ENCODE results near the gene CHST11. TPM values are rescaled to one million over a fixed set of nuclear protein-coding genes. Genes with fewer than 3 reads are reported as not detected.

CHST11 gene
- total RNA-seq, 1 donor from 2014 or later, result 40.1 TPM

- H3K4me1 Mint-ChIP-seq, result peaks cover 49% of the 10 kb centered on the region
- H3K4me3 Mint-ChIP-seq, result no peak overlapping the region
- no peak overlapping the region for H3K27ac Mint-ChIP-seq
- no peak for DNase-seq
- TF ChIP-seq CTCF (IDR thresholded peaks at IDR 0.05), result no peak
- no peaks in the 10 kb centered on the region for H3K27me3 Mint-ChIP-seq
- POLR2A ChIA-PET, result interaction anchor here (1.3 kb wide), 1 partner anchor 10 kb away, joined by 8 read pairs; no protein-coding TSS in a partner anchor
- CTCF ChIA-PET, result interaction anchor here (0.7 kb wide), 1 partner anchor 268 kb away, joined by 3 read pairs; no protein-coding TSS in a partner anchor
- no peaks in the 10 kb centered on the region for H3K9me3 Mint-ChIP-seq
- intact Hi-C loops (cut with micrococcal nuclease), result no loop called here
- ATAC-seq (ENCODE audit: low read depth), result no peak
- peaks cover 23% of the 10 kb centered on the region for H3K36me3 Mint-ChIP-seq (ENCODE audit: low read depth)
Observed at GRCh38 chr12:104649921-104650320, 193.2 kb downstream of the CHST11 start.

GRCh38 chr12:104650541-104650940 is 193.8 kb downstream of the CHST11 start:
- intact Hi-C loops (cut with micrococcal nuclease), result no loop called here
- H3K36me3 Mint-ChIP-seq (ENCODE audit: low read depth), result peaks cover 23% of the 10 kb centered on the region
- H3K27me3 Mint-ChIP-seq, result no peaks in the 10 kb centered on the region
- ChIA-PET POLR2A (no interaction called here), CTCF (no interaction called here)
- H3K4me3 Mint-ChIP-seq, result no peak overlapping the region
- no peak for ATAC-seq (ENCODE audit: low read depth)
- H3K27ac Mint-ChIP-seq, result no peak overlapping the region
- DNase-seq, result no peak
- no peak for TF ChIP-seq CTCF (IDR thresholded peaks at IDR 0.05)
- peaks cover 50% of the 10 kb centered on the region for H3K4me1 Mint-ChIP-seq
- H3K9me3 Mint-ChIP-seq, result no peaks in the 10 kb centered on the region

DNA sequence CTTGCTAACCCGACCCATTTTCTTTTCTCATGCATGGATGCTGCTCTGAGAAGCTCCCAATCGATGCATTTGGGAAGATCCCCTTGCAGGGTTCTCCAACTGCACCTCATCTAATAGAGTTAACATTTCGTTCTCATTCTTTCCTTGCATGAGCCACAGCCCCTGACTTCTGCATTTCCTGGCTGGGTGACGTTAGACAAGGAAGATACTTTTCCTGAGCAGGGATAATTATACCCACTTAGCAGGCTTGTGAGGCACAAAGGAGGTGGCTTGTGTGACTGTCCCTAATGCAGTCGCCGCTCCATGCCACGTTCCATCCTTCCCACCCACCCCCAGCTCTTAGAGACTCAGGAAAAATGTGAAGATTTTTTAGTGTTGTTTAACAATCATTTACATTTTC is 195.1 kb downstream of the CHST11 start:
- intact Hi-C loops (cut with micrococcal nuclease), result no loop called here

DNA sequence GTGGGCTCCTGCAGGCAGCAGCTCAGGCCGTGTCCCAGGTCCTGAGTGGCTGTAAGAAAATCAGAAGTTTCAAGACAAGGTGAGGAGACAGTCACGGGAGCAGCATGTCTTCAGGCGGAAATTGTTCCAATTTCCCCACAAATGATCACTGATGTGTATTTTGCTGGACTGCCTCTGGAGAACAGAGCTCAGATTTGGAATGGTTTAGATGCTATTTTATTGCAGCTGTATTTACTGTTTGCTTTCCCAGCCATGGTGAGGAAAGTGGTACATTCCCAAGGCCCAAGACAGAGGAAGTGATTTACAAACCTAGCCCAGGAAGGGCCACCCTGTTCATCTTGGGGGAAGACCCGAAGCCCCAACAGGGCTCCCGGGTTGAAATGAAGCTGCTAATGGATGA is 195.6 kb downstream of the CHST11 start:
- intact Hi-C loops (cut with micrococcal nuclease), result no loop called here
- ChIA-PET POLR2A (interaction anchor here (1.5 kb wide), 1 partner anchor 195 kb away, joined by 3 read pairs; no protein-coding TSS in a partner anchor), CTCF (interaction anchor here (2.1 kb wide), 1 partner anchor 270 kb away, joined by 11 read pairs; no protein-coding TSS in a partner anchor)
- Mint-ChIP-seq H3K4me3 (no peak overlapping the region), H3K27ac (no peak overlapping the region), H3K9me3 (no peaks in the 10 kb centered on the region), H3K36me3 (ENCODE audit: low read depth) (peaks cover 23% of the 10 kb centered on the region), H3K4me1 (peaks cover 39% of the 10 kb centered on the region), H3K27me3 (no peaks in the 10 kb centered on the region)
- DNase-seq (no peak), ATAC-seq (ENCODE audit: low read depth) (no peak)
- TF ChIP-seq CTCF (IDR thresholded peaks at IDR 0.05), result no peak

More for the DNA sequence above, 195.1 kb downstream of the CHST11 start:
- ChIA-PET CTCF (interaction anchor here (2.1 kb wide), 1 partner anchor 270 kb away, joined by 11 read pairs; no protein-coding TSS in a partner anchor), POLR2A (interaction anchor here (1.5 kb wide), 1 partner anchor 194 kb away, joined by 3 read pairs; no protein-coding TSS in a partner anchor)
- peaks cover 39% of the 10 kb centered on the region for H3K4me1 Mint-ChIP-seq
- no peak overlapping the region for H3K27ac Mint-ChIP-seq
- H3K4me3 Mint-ChIP-seq, result no peak overlapping the region
- H3K9me3 Mint-ChIP-seq, result no peaks in the 10 kb centered on the region
- ATAC-seq (ENCODE audit: low read depth), result no peak
- H3K27me3 Mint-ChIP-seq, result no peaks in the 10 kb centered on the region
- no peak for DNase-seq
- TF ChIP-seq CTCF (IDR thresholded peaks at IDR 0.05), result no peak
- peaks cover 19% of the 10 kb centered on the region for H3K36me3 Mint-ChIP-seq (ENCODE audit: low read depth)

DNA sequence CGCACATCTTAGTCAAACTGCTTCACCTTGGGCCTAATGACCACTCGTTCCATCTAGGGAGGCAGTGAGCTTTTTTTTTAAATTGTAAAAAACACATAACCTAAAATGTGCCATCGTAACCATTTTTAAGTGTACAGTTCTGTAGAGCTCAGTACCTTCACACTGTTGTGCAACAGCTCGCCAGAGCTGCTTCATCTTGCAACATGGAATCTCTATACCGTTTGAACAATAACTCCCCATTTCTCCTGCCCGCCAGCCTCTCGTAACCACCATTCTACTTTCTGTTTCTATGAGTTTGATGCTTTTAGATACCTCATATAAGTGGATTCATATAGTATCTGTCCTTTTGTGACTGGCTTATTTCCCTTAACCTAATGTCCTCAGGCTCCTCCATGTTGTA is 196.2 kb downstream of the CHST11 start:
- Mint-ChIP-seq H3K4me1 (peaks cover 36% of the 10 kb centered on the region), H3K36me3 (ENCODE audit: low read depth) (peaks cover 21% of the 10 kb centered on the region), H3K9me3 (no peaks in the 10 kb centered on the region), H3K27ac (no peak overlapping the region), H3K27me3 (no peaks in the 10 kb centered on the region), H3K4me3 (no peak overlapping the region)
- ATAC-seq (ENCODE audit: low read depth) (no peak), DNase-seq (no peak)
- no peak for TF ChIP-seq CTCF (IDR thresholded peaks at IDR 0.05)
- ChIA-PET POLR2A (no interaction called here), CTCF (interaction anchor here (2.1 kb wide), 1 partner anchor 271 kb away, joined by 11 read pairs; no protein-coding TSS in a partner anchor)
- intact Hi-C loops (cut with micrococcal nuclease), result no loop called here
